Nephron progenitor cell (in vitro differentiated cells): Measurements from ENCODE around the gene PACC1.
"Not testable (repeated sequence)": the region's sequence is repeated elsewhere in the genome, so short reads cannot be mapped to it uniquely, and the experiment has no call there.

ENCODE experiments used
- DNase-seq: peaks from one replicate; pipeline ENCODE4 v3.0.0; 2021
- H3K27ac Mint-ChIP-seq: 2 replicates; pipeline ENCODE4 v1.8.0; 2021; ENCODE audit warnings: mild to moderate bottlenecking, moderate library complexity, mixed read lengths
- H3K27me3 Mint-ChIP-seq: 2 replicates; pipeline ENCODE4 v1.8.0; 2021; ENCODE audit warnings: mild to moderate bottlenecking, low read depth, mixed read lengths; ENCODE audit not compliant: poor library complexity
- H3K36me3 Mint-ChIP-seq: 2 replicates; pipeline ENCODE4 v1.8.0; 2021; ENCODE audit warnings: low read depth, mixed read lengths
- H3K4me1 Mint-ChIP-seq: 2 replicates; pipeline ENCODE4 v1.8.0; 2021; ENCODE audit warnings: mixed read lengths
- H3K4me3 Mint-ChIP-seq: 2 replicates; pipeline ENCODE4 v1.8.0; 2021; ENCODE audit warnings: mild to moderate bottlenecking, moderate library complexity, mixed read lengths
- H3K9me3 Mint-ChIP-seq: 2 replicates; pipeline ENCODE4 v1.8.0; 2021; ENCODE audit warnings: mild to moderate bottlenecking, moderate library complexity, mixed read lengths
- CTCF ChIP-seq: fragments of 200-600 bp; sonication (generic); IDR thresholded peaks from 2 replicates; pipeline ENCODE4 v1.5.0; 2021; ENCODE audit warnings: antibody characterized with exemption

Gene PACC1

GRCh38 chr1:212397171-212397570, 17.5 kb downstream of the PACC1 start:
- no peak for DNase-seq
- Mint-ChIP-seq H3K9me3 (peaks cover 57% of the 10 kb centered on the region), H3K36me3 (peaks cover 80% of the 10 kb centered on the region), H3K4me3 (no peak overlapping the region), H3K27ac (no peak overlapping the region), H3K4me1 (no peaks in the 10 kb centered on the region), H3K27me3 (no peaks in the 10 kb centered on the region)
- no peak for TF ChIP-seq CTCF

GRCh38 chr1:212396638-212397037, 18.0 kb downstream of the PACC1 start:
- no peak for TF ChIP-seq CTCF
- Mint-ChIP-seq H3K27ac (no peak overlapping the region), H3K9me3 (peaks cover 63% of the 10 kb centered on the region), H3K36me3 (peaks cover 80% of the 10 kb centered on the region), H3K27me3 (no peaks in the 10 kb centered on the region), H3K4me1 (no peaks in the 10 kb centered on the region), H3K4me3 (no peak overlapping the region)
- no peak for DNase-seq

GRCh38 chr1:212395678-212396437, 18.8 kb downstream of the PACC1 start:
- peaks cover 70% of the 10 kb centered on the region for H3K9me3 Mint-ChIP-seq
- peaks cover 87% of the 10 kb centered on the region for H3K36me3 Mint-ChIP-seq
- not testable (repeated sequence) for DNase-seq, H3K27me3 Mint-ChIP-seq, H3K27ac Mint-ChIP-seq, H3K4me1 Mint-ChIP-seq, H3K4me3 Mint-ChIP-seq

DNA sequence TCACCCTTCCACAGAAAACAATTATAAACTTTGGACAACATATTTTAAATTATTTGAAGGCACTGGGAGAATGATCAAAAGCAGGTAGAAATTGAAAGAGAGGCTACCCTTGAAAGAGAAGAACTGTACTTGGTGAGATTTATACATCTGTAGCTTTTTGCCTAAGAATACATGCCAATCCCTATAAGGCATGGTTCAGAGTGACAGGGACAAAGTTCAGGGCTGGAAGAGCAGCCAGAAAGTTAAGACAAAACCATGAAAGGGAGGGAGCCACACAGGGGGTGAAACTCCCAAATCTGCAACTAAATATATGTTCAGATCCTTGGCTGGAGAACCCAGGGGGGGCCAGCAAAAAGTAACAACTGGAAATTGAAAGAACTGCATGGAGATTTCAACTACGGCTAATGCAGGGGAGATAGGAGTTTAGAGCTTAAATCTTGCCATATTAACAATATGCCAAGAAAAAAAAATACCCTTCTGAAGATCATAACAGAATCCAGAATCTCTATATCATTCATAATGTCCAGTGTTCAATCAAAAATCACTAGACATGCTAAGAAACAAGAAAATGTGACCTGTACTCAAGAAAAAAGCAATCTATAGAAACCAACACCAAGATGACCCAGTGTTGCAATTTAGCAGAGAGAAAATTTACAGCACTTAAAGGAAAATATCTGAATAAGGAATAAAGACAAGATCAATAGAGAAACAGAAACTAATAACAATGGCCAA, 25.5 kb downstream of the PACC1 start:
- TF ChIP-seq CTCF: no peak
- Mint-ChIP-seq H3K4me1 (no peaks in the 10 kb centered on the region), H3K9me3 (peaks cover 54% of the 10 kb centered on the region), H3K4me3 (no peak overlapping the region), H3K27ac (no peak overlapping the region), H3K27me3 (peaks cover 13% of the 10 kb centered on the region), H3K36me3 (peaks cover 92% of the 10 kb centered on the region)
- DNase-seq: no peak

DNA sequence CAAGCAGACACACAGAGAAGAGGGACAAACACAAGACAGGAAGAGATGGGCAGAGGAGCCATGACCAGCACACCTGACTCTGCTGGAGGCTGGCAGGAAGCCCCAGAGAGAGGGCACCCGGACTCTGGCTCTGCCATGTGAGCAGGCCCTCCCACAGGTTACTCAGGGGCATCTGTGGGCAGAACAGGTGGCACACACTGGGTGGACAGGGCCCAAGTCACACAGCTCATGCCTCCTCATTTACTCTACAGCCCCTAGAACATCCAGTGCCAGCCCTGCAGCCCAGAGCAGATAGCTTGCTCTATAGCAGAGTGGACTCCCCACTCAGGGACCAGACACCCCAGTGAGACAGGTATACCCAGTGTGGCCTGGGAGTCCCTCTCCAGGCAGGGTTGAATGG, 28.7 kb downstream of the PACC1 start:
- Mint-ChIP-seq H3K27me3 (peaks cover 13% of the 10 kb centered on the region), H3K27ac (peak overlapping the region; percentile 17), H3K4me1 (no peaks in the 10 kb centered on the region), H3K4me3 (no peak overlapping the region), H3K36me3 (peaks cover 96% of the 10 kb centered on the region), H3K9me3 (peaks cover 28% of the 10 kb centered on the region)
- TF ChIP-seq CTCF: no peak
- DNase-seq: no peak

DNA sequence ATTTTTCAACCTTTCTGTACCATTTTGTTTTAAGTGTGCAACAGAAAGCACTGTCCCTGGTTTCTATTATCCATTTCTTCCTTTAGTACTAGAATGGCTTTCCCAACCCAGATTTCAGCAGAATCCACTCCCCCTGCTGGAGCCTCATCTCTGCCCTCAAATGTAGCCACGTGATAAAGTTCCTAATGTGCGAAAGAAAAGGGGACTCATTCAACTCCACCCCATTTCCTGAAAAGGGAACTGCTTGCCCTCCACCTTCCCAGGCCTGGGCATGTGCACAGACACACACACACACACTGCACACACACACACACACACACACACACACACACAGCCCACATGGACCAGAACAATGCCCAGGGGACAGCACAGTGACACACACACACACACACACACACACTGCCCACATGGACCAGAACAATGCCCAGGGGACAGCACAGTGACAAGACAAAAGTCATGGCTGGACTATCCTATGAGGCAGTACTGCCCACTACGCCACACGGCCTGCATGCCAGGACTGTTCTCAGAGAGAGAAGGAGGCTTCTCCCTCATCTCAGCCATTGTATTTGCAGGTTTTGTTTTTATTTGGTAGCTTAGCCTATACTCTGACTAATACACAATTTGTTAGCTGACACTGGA, 33.2 kb downstream of the PACC1 start:
- TF ChIP-seq CTCF: no peak
- H3K36me3 Mint-ChIP-seq: peaks cover 89% of the 10 kb centered on the region
- H3K4me3 Mint-ChIP-seq: no peak overlapping the region
- H3K27me3 Mint-ChIP-seq: peaks cover 2% of the 10 kb centered on the region
- H3K9me3 Mint-ChIP-seq: no peaks in the 10 kb centered on the region
- H3K4me1 Mint-ChIP-seq: no peaks in the 10 kb centered on the region
- no peak for DNase-seq
- no peak overlapping the region for H3K27ac Mint-ChIP-seq
